ENCODE results near the gene REV3L.

DNA sequence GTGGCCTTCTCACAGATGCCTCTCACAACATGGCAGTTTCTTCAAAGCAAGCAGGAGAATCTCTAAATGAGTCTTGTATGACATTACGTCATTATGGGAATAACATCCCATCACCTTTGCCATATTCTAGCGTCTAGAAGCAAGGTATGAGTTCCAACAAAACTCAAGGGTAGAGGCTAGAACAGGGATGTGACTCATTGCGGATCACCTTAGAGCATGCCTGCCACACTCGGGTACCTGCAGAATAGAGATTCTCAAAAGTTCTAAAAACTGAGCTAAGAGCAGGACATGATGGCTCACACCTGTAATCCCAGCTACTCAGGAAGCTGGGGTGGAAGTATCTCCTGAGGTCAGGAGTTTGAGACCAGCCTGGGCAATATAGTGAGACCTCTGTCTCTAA is 212.9 kb downstream of the REV3L start:
- TF ChIP-seq, protein P1, sequence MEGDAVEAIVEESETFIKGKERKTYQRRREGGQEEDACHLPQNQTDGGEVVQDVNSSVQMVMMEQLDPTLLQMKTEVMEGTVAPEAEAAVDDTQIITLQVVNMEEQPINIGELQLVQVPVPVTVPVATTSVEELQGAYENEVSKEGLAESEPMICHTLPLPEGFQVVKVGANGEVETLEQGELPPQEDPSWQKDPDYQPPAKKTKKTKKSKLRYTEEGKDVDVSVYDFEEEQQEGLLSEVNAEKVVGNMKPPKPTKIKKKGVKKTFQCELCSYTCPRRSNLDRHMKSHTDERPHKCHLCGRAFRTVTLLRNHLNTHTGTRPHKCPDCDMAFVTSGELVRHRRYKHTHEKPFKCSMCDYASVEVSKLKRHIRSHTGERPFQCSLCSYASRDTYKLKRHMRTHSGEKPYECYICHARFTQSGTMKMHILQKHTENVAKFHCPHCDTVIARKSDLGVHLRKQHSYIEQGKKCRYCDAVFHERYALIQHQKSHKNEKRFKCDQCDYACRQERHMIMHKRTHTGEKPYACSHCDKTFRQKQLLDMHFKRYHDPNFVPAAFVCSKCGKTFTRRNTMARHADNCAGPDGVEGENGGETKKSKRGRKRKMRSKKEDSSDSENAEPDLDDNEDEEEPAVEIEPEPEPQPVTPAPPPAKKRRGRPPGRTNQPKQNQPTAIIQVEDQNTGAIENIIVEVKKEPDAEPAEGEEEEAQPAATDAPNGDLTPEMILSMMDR (IDR thresholded peaks at IDR 0.05) = no peak
- no peak for TF ChIP-seq NR1H2 (CRISPR knock-in tag; IDR thresholded peaks at IDR 0.05)
- no peak for TF ChIP-seq NFYB (CRISPR knock-in tag; conservative IDR thresholded peaks at IDR 0.05; ENCODE audit: low read depth)
- TF ChIP-seq, protein P2, sequence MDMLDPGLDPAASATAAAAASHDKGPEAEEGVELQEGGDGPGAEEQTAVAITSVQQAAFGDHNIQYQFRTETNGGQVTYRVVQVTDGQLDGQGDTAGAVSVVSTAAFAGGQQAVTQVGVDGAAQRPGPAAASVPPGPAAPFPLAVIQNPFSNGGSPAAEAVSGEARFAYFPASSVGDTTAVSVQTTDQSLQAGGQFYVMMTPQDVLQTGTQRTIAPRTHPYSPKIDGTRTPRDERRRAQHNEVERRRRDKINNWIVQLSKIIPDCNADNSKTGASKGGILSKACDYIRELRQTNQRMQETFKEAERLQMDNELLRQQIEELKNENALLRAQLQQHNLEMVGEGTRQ (CRISPR knock-in tag; IDR thresholded peaks at IDR 0.05) = no peak
- TF ChIP-seq, protein P3, sequence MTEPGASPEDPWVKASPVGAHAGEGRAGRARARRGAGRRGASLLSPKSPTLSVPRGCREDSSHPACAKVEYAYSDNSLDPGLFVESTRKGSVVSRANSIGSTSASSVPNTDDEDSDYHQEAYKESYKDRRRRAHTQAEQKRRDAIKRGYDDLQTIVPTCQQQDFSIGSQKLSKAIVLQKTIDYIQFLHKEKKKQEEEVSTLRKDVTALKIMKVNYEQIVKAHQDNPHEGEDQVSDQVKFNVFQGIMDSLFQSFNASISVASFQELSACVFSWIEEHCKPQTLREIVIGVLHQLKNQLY (CRISPR knock-in tag; IDR thresholded peaks at IDR 0.05) = no peak

Data from WTC11 (cell line).